ENCODE results near the gene CDIP1.
A peak's percentile ranks its signal among the peaks of the same experiment; 100 is the strongest.

The CDIP1 gene

DNA sequence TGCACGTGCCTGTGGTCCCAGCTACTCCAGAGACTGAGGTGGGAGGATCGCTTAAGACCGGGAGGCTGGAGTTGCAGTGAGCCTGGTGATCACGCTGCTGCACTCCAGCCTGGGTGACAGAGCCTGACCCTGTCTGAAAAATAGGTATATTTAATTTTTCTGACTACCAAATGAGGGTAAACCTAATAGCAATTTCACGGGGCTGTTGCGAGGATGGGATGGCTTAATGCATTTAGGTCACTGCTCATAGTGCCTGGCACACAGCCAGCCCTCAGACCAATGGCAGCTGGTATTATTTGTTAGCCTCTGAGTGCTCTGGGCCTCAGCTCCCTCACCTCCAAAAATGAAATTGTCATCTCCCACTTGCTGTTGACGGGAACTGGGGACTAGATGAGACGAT, 5.9 kb upstream of the CDIP1 start:
- TF ChIP-seq, protein P1, sequence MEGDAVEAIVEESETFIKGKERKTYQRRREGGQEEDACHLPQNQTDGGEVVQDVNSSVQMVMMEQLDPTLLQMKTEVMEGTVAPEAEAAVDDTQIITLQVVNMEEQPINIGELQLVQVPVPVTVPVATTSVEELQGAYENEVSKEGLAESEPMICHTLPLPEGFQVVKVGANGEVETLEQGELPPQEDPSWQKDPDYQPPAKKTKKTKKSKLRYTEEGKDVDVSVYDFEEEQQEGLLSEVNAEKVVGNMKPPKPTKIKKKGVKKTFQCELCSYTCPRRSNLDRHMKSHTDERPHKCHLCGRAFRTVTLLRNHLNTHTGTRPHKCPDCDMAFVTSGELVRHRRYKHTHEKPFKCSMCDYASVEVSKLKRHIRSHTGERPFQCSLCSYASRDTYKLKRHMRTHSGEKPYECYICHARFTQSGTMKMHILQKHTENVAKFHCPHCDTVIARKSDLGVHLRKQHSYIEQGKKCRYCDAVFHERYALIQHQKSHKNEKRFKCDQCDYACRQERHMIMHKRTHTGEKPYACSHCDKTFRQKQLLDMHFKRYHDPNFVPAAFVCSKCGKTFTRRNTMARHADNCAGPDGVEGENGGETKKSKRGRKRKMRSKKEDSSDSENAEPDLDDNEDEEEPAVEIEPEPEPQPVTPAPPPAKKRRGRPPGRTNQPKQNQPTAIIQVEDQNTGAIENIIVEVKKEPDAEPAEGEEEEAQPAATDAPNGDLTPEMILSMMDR (IDR thresholded peaks at IDR 0.05; ENCODE audit: low read length, missing control alignments): no peak
- DNase-seq (ENCODE audit: low read depth): no peak
- no peak overlapping the region for H3K4me3 ChIP-seq (replicated peaks; ENCODE audit: low read depth, low read length)

DNA sequence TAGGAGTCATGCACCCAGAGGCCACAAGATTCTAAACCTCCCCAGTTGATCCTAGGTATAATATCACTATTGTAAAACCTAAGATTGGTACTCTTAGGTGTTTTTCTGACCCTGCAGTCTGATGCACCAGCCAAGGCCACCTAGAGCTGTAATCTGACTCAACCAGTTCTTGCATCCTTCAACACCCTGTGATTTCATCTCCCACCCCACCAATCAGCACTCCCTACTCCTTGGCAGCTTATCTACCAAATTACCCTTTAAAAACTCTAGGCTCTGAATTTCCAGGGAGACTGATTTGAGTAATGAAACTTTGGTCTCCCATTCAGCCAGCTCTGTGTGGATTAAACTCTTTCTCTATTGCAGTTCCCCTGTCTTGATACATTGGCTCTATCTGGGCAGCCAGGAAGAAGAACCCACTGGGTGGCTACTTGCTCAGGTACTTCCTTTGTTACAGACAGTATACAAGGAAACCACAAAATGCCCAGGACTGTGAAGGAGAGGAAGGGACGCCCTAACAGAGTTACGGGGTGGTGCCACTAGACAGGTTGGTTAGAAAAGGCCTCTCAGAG, 1.2 kb upstream of the CDIP1 start:
- DNase-seq (ENCODE audit: low read depth): no peak
- TF ChIP-seq, protein P1 (IDR thresholded peaks at IDR 0.05; ENCODE audit: low read length, missing control alignments): no peak
- H3K4me3 ChIP-seq (replicated peaks; ENCODE audit: low read depth, low read length): no peak overlapping the region

DNA sequence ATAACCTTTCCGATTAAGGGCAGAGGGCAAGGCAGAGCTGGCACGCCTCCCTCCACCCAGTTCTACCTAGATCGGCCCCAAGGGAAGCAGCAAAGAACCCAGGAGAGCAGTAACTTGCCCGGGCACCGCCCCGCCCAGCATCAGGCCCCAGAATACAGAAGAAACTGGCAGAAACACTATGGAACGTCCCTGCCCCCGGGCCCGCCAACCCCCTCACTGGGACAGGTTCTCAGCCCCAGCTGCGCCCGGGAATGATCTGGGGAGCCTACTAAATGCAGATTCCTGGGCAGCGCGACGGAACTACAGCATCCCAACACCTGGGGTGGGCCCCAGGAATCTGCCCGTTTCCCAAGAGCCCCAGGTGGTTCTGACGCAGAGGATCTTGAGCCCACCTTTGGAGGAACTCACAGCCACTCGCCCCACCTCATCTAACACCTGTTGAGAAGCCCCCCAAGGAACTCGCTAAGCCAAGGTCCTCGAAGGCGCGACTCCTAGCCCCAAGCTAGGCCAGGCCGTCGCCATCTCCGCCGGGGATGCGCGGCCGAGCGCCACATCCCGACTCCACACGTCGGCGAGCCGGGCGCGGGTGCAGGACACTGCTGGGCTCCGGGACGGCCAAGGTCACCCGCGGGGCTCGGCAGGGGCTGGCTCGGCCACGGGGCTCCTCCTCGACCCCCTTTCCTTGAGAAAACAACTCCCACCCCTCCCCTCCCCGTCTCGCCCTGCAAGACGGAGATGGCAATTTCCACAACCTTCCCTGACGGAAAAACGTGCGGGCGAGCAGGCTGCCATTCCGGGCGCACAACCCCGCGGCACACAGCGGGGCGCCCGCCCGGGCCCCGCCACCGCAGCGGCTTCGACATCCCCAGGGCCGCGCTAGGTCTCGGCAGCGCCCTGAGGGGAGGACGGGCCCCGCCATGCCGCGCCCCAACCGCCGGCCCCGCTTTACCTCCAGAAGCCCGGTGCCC, 913 bp downstream of the CDIP1 start:
- TF ChIP-seq, protein P1 (IDR thresholded peaks at IDR 0.05; ENCODE audit: low read length, missing control alignments): no peak
- no peak for DNase-seq (ENCODE audit: low read depth)
- H3K4me3 ChIP-seq (replicated peaks; ENCODE audit: low read depth, low read length): peak overlapping the region; percentile 65

DNA sequence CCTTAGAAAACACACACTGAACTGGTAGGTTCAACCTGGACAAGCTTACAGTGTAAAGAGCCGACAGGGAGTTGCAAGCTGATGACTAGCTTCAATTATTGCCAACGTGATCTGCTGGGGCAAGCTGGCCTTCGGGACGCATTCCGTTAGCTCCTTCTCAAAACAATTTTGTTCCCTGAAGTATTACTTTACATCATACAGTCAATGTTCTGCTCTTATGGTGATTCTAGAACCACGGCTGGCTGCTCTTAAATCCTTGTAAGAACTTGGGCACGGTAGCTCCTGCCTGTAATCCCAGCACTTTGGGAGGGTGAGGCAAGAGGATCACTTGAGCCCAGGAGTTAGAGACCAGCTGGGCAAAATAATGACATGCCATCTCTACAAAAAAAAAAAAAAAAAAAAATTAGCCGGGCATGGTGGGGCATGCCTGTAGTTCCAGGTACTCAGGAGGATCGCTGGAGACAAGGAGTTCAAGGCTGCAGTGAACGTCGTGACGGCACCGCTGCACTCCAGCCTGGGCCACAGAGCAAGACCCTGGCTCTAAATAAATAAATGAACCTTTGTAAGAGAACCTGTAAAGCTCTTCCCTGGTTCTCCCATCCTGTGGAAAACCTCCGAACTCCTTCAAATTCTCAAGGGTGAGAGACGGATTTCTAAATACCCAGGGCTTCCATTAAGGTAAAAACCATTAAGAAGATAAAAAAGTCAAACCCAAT, 2.0 kb downstream of the CDIP1 start:
- no peak overlapping the region for H3K4me3 ChIP-seq (replicated peaks; ENCODE audit: low read depth, low read length)
- DNase-seq (ENCODE audit: low read depth): no peak
- TF ChIP-seq, protein P1 (IDR thresholded peaks at IDR 0.05; ENCODE audit: low read length, missing control alignments): no peak

DNA sequence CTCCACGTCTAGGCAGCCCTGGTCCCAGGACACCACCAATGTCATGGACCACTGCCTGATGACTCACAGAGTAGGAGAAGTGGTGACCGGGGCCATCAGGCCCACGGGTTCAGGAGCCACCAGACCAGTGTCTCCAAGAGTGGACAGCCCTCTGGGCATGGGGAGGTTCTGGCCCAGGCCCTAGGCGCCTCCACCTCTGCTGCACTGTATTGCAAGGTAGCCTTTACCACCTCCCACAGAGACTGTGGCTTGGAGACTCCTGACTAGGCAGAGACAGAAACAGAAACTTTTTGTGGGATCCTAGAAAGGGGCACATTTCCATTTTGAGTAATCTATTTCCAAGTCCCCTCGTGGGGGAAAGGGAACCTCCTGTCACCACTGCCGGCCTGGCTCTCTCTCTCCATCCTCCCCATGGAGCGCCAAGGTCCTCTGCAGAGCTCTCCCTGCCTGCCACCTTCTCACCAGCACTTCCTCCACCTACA, 2.9 kb downstream of the CDIP1 start:
- no peak overlapping the region for H3K4me3 ChIP-seq (replicated peaks; ENCODE audit: low read depth, low read length)
- DNase-seq (ENCODE audit: low read depth): no peak
- TF ChIP-seq, protein P1 (IDR thresholded peaks at IDR 0.05; ENCODE audit: low read length, missing control alignments): no peak

DNA sequence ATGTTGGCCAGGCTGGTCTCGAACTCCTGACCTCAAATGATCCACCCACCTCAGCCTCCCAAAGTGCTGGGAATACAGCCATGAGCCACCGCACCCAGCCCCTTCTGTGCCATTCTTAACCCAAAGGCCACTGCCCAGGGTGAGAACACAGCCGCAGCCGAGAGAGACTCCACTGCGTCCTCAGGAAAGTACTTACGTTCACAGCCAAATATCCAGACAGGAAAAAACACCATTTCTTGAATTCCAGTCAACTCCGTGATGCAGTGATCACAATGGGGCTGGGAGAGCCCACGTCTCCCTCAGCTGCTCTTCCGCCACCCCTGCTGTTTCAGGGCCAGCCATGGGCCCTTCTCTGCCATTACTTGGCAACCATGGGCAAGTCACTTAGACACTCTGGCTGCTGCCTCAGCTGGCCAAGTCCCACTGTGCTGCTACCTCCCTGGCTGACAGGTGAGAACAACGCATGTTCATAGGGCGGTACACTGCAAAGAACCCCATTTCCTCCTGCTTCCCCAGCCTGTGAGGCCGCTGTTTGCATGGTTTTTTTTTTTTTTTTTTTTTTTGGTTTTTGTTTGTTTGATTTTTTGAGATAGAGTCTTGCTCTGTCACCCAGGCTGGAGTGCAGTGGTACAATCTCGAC, 4.3 kb downstream of the CDIP1 start:
- no peak overlapping the region for H3K4me3 ChIP-seq (replicated peaks; ENCODE audit: low read depth, low read length)
- DNase-seq (ENCODE audit: low read depth): no peak
- TF ChIP-seq, protein P1 (IDR thresholded peaks at IDR 0.05; ENCODE audit: low read length, missing control alignments): no peak
